T-helper 2 cell treated with Interferon-gamma antibody and Interleukin-4, amounts not matched to agents 100 ng/mL and 5 ng/mL, for 36 hours (primary cell): ENCODE results near the gene IER3. TPM values are rescaled to one million over a fixed set of nuclear protein-coding genes. Genes with fewer than 3 reads are reported as not detected.
"Not testable (repeated sequence)": the region's sequence is repeated elsewhere in the genome, so short reads cannot be mapped to it uniquely, and the experiment has no call there.

Experiments
- intact Hi-C: fragments of 100-400 bp; cut with micrococcal nuclease; formaldehyde crosslinking; loops from one replicate; pipeline ENCODE4 v1.15.1; 2023
- total RNA-seq: library from RNA; stranded (reverse); gene quantifications from 2 replicates; pipeline ENCODE4 v1.2.3, GENCODE V29; 2022

Gene IER3
- total RNA-seq, 1 donor from 2014 or later, result 20.9 TPM

DNA sequence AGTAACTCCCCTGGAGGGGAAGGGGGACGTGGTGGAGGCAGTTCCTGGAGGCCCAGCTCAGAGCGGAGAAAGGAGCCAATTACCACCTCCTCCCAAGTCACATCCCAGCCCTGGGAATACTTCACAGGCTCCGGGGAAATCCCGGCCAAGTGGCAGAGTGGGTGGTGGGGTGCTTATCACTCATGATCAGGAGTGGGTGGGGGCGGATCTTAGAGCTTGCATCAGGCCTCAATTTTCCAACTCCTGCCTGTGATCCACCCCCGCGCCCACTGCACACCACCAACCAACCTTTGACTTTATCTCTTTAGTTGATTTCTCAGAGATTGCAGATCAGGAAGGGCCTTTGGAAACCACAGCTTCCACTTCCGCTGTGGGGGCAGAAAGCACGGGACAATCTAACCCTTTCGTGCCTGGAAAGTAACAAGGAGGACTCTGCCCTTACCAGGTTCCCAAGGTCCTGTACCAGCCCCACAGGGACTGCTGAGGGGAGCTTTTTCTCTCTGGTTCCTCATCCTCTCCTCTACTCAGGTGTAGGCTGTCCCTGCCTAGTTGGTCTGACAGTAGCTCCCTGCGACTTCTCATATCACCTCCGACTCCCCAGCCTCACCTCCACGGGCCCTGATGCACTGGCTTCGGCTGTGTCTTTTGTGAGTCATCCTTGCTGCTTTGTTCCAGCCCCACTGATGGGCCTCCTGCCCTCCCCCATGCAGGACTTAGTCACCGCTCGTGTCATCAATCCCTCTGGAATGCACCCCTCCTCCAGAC, 24.9 kb upstream of the IER3 start:
- intact Hi-C loops, result loop anchor here (1.0 to 2.0 kb wide), 2 partner anchors 25 to 46 kb away; partner anchors contain the start of gene IER3

DNA sequence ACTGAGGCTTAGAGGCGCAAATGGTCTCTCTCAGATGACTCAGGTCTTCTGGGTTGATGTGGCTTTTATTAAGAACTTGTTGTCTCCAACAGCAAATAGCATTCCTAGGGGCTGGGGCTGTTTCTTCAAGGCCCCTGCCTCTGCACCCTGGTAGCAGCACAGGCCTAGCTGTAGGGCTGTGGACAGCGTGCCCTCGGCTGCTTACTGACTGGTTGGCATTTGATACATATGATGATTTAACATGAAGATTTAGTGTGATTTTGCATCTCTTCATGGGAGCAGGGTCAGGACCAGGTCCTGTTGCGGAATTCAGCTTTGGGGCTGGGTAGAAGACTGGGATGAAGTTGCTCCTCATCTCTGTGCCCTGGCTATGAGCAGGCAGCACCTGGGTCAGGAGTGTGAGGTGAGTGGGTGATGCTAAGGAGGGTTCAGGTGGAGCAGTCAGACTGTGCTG, 24.3 kb upstream of the IER3 start:
- intact Hi-C loops, result loop anchor here (1.0 to 2.0 kb wide), 2 partner anchors 24 to 46 kb away; partner anchors contain the start of gene IER3

DNA sequence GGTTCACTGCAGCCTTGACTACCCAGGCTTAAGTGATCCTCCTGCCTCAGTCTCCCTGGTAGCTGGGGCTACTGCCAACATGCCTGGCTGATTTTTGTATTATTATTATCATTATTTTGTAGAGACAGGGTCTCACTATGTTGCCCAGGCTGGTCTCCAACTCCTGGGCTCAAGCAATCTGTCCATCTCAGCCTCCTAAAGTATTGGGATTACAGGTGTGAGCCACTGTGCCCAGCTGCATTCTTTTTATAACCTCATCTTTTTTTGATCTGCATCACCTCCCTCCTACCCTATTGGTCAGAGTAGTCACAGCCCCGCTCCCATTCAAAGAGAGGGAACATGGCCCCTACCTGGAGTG, 23.6 kb upstream of the IER3 start:
- intact Hi-C loops, result loop anchor here (2.0 kb wide), 1 partner anchor 47 kb away; no protein-coding TSS in a partner anchor

DNA sequence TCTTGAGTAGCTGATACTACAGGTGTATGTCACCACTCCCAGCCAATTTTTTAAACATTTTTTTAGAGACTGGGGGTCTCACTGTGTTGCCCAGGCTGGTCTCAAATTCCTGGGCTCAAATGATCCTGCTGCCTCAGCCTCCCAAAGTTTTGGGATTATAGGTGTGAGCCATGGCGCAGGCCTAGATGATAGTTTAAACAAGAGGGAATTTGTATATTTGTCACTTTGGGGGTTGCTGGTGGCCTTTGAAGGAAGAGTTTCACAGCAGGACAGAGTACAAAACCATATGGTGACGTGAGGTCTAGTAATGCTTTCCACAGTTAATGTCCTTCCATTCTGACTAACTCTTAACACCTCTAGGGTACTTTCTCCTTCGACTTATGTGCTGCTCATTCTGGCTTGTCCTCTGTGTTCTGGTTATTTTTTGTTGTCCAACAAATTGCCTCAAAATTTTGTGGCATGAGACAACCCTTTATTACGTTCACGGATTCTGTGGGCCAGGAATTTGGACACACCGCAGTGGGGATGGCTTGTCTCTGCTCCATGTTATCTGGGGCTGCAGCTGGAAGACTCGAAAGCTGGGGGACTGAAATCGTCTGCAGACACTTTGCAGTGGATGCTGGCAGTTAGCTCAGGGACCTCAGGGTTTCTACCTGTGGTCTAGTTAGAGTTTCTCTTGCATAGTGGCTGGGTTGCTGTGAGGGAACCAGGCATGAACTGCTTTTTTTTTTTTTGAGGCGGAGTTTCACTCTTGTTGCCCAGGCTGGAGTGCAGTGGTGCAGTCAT, 23.0 kb upstream of the IER3 start:
- intact Hi-C loops, result no loop called here

DNA sequence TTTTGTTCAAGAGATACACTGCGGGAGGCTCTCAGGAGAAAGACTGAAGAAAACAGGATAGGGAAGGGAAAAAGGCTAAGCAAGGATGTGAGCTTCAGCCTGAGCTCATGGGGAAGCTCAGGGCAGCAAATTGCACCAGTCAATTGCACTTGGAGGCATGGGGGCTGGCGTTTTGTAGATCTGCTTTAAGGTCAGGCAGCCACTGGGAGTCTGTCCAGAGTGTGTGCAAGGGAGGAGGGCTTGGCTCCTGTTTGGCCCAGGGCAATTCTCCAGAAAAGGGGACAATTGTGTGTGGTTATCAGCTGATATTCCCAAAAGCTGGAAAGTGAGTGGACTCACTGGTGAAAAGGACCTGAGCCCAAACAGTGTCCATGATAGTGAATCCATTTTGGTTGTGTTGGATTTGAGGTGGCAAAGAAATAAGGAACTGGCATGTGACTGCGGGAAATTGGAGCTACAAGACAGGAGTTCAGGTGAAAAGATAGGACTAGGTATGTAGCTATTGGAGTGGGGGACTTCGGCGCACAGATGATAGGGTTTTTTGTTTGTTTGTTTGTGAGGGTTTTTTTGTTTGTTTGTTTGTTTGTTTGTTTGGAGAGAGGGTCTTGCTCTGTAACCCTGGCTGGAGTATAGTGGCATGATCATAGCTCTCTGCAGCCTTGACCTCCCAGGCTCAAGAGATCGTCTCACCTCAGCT, 22.3 kb upstream of the IER3 start:
- intact Hi-C loops, result no loop called here

- intact Hi-C loops, result not testable (repeated sequence)
These were observed 21.1 kb upstream of the IER3 start for GRCh38 chr6:30765495-30765894.

- intact Hi-C loops, result not testable (repeated sequence)
These were observed 20.2 kb upstream of the IER3 start for GRCh38 chr6:30764490-30765043.

- intact Hi-C loops, result no loop called here
These were observed 19.5 kb upstream of the IER3 start for GRCh38 chr6:30763618-30764489.

GRCh38 chr6:30763155-30763617, 18.8 kb upstream of the IER3 start:
- intact Hi-C loops, result no loop called here

DNA sequence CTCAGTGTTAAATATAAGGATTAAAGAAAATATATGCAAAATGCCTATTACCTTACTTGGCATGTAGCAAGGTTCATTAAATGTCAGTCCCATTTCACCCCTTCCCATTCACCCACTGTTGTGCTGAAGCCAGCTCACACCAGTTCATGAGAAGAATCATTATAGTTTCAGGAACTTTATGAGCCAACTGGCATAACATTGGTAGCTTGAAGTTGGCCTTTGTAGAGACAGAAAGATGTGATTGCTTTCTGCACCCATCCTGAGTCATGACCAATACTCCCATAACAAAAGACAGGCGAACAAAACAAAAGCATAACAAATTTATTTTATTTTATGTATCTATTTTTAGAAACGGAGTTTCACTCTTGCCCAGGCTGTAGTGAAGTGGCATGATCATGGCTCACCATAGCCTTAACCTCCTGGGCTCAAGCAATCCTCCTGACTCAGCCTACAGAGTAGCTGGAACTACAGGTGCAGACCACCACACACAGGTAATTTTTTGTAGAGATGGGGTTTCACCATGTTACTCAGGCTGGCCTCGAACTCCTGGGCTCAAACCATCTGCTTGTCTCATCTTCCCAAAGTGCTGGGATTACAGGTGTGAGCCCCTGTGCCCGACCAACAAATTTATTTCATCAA, 17.6 kb upstream of the IER3 start:
- intact Hi-C loops, result no loop called here

GRCh38 chr6:30760549-30760948, 16.2 kb upstream of the IER3 start:
- intact Hi-C loops, result no loop called here

GRCh38 chr6:30759575-30760239, 15.4 kb upstream of the IER3 start:
- intact Hi-C loops, result no loop called here

DNA sequence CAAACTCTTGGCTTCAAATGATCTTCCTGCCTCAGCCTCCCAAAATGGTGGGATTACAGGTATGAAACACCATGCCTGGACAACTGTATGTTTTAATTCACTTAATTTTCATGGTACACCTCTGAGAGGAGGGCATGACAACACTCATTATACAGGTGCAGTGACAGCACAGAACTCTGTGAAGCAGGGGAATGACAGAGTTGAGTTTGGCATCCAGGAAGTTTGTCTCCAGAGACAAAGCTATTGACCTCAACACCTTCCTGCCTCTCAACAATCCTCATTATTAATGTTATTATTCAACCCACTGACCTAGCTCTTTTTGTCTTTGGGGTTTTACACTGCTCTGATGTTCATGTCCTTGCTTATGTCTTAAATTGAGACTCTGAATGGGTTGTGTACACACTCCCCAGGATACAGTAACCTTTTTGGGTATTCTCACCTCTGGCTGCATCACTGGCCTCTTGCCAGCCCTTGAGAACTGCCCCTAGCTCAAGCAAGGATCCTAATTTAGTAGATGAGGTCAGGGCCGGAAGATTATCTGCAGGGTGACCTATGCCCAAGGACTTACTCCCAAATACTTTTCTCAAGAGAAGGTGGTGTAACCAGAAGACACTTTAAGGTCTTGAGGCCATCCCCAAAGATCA, 13.0 kb upstream of the IER3 start:
- intact Hi-C loops, result no loop called here

- intact Hi-C loops, result not testable (repeated sequence)
These were observed 12.2 kb upstream of the IER3 start for GRCh38 chr6:30756405-30757003.

DNA sequence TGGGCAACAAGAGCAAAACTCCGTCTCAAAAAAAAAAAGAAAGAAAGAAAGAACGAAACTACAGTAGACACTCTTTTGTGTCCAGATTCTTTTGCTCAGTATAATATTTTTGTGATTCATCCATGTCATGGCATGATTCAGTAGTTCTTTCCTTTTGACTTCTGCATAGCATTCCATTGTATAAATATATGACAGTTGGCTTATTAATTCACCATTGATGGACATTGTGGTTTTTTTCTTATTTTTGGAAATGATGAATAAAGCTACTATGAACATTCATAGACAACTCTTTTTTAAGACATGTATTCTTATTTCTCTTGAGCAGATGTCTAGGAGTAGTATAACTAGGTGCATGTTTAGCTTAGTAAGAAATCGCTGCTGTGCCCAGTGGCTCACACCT, 10.3 kb upstream of the IER3 start:
- intact Hi-C loops, result no loop called here

- intact Hi-C loops, result no loop called here
These were observed 8.0 kb upstream of the IER3 start for GRCh38 chr6:30752157-30752927.

- intact Hi-C loops, result no loop called here
These were observed 6.0 kb upstream of the IER3 start for GRCh38 chr6:30750379-30750668.
